Measurements from ENCODE around the gene IQCH. TPM values are rescaled to one million over a fixed set of nuclear protein-coding genes. Genes with fewer than 3 reads are reported as not detected.

Gene IQCH
- total and polyA plus RNA-seq, 9 donors = 0.54 to 10.0 (median 0.84) TPM

DNA sequence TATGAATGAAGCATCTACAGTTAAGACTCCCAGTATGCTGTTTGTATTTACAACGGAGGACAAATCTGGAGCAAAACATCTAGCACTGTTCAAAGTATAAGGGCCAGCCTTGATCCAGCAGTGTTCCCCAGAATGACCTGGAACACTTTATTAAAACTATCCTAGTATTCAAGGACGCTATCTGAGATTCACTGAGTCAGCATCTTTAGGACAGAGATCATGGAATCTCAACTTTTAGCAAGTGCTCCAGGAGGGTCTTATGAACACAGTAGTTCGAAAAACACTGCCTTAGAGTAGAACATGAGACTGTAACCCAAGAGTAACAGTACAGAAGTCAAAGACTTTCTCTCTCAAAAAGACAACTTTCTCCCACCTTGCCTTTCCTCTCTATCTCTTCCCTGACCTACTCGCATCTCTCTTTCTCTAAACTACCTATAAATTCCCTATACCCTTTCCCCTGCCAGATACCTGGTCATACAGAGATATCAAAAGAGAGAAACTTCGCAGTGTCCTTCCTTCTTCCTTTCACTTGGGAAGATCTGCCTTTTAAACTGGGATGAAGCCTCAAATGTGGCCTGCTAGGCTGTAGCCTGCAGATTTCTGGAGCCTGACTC is 43.9 kb upstream of the IQCH start:
- Histone ChIP-seq H3K27me3 (no peaks in the 10 kb centered on the region), H3K4me3 (no peak overlapping the region), H3K9me3 (no peaks in the 10 kb centered on the region), H3K27ac (no peak overlapping the region), H3K36me3 (no peaks in the 10 kb centered on the region), H3K4me1 (ENCODE audit: insufficient read depth) (no peaks in the 10 kb centered on the region)
- TF ChIP-seq POLR2A (IDR thresholded peaks at IDR 0.05) = no peak
- TF ChIP-seq, protein P1, sequence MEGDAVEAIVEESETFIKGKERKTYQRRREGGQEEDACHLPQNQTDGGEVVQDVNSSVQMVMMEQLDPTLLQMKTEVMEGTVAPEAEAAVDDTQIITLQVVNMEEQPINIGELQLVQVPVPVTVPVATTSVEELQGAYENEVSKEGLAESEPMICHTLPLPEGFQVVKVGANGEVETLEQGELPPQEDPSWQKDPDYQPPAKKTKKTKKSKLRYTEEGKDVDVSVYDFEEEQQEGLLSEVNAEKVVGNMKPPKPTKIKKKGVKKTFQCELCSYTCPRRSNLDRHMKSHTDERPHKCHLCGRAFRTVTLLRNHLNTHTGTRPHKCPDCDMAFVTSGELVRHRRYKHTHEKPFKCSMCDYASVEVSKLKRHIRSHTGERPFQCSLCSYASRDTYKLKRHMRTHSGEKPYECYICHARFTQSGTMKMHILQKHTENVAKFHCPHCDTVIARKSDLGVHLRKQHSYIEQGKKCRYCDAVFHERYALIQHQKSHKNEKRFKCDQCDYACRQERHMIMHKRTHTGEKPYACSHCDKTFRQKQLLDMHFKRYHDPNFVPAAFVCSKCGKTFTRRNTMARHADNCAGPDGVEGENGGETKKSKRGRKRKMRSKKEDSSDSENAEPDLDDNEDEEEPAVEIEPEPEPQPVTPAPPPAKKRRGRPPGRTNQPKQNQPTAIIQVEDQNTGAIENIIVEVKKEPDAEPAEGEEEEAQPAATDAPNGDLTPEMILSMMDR (IDR thresholded peaks at IDR 0.05) = no peak
- TF ChIP-seq EP300 (IDR thresholded peaks at IDR 0.05) = no peak
- WGBS, 3 donors = 54 to 72% (median 59%) methylated on average over 5 of the region's 5 CpGs
- DNase-seq = no peak
- intact Hi-C loops (cut with DNase I) = no loop called here

DNA sequence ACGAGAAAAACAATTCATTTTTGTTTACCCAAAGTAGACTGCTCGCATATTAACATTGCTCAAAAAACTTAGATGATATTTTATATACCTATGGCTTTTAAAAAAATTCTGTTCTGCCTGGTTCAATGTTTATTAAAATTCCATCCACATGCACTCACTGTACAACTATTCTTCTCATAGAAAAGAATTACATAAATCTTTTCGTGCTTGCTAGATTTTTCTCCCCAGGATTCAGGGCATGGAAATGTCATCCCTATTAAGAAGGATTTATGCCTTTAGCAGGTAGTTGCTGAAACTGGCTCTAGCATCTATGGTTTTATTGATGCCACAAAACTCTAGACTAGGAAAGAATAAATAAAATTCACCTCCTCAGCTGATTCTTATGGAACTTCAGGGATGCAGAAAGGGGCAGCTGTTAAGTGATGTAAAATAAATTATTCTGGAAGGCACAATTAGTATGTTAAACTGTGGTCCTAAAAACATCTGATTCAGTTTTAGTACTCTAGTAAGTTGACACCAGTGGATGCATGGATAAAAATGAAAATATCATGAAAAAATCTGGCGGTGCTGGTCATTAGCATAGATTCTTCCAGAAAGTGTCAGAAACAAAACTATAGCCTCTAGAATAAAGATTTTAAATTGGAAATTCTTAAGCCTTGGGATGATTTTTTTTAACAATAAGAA is 41.8 kb upstream of the IQCH start:
- DNase-seq = no peak
- no peaks in the 10 kb centered on the region for H3K36me3 ChIP-seq
- H3K27ac ChIP-seq = no peak overlapping the region
- no peak overlapping the region for H3K4me3 ChIP-seq
- no peaks in the 10 kb centered on the region for H3K4me1 ChIP-seq (ENCODE audit: insufficient read depth)
- intact Hi-C loops (cut with DNase I) = no loop called here
- H3K27me3 ChIP-seq = no peaks in the 10 kb centered on the region
- 77 to 94% (median 87%) methylated on average over 4 of the region's 4 CpGs for WGBS, 3 donors
- H3K9me3 ChIP-seq = no peaks in the 10 kb centered on the region
- TF ChIP-seq, protein P1 (IDR thresholded peaks at IDR 0.05) = no peak
- TF ChIP-seq EP300 (IDR thresholded peaks at IDR 0.05) = no peak
- TF ChIP-seq POLR2A (IDR thresholded peaks at IDR 0.05) = no peak

DNA sequence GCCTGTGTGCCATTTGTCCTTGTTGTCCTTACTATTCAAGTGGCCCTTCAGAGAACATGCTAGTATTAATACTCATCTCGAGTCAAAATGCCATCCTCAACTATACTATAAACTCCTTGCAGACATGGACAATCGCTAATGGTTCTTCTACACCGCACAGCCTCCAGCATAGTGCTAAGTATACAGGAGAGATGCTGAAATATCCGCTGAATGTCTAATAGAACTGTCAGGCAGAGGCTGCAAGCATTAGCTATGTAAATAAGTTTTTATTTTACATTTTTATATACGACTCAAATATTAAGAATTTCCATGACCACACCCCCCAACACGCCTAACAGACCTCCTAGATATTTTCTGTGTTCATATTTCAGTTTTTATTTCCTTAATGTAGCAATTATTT is 39.5 kb upstream of the IQCH start:
- no peak for DNase-seq
- H3K9me3 ChIP-seq = no peaks in the 10 kb centered on the region
- 83 to 95% (median 94%) methylated on average over 6 of the region's 6 CpGs for WGBS, 3 donors

DNA sequence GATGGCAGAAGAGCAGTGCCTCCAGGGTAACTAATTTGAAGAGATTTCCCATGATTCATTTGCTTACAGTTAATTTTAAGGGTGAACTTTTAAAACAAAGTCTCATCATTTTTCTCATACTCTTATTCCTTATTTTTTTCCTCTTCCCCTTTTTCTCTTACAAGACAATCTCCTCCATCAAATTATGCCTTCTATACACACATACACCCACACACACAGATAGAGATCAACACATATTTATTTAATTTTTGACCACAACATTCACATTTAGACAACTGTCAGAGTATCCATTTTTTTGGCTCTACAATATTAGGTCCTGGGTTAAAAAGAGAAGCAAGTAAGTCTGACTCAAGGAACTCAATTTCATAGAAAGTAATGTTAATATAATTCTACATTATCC is 37.7 kb upstream of the IQCH start:
- DNase-seq = no peak
- no peaks in the 10 kb centered on the region for H3K27me3 ChIP-seq
- no peaks in the 10 kb centered on the region for H3K4me1 ChIP-seq (ENCODE audit: insufficient read depth)
- intact Hi-C loops (cut with DNase I) = no loop called here
- no peak overlapping the region for H3K4me3 ChIP-seq
- H3K27ac ChIP-seq = no peak overlapping the region
- H3K36me3 ChIP-seq = no peaks in the 10 kb centered on the region
- no peak for TF ChIP-seq POLR2A (IDR thresholded peaks at IDR 0.05)
- TF ChIP-seq EP300 (IDR thresholded peaks at IDR 0.05) = no peak
- TF ChIP-seq, protein P1 (IDR thresholded peaks at IDR 0.05) = no peak
- no peaks in the 10 kb centered on the region for H3K9me3 ChIP-seq

More for the DNA sequence above, 39.5 kb upstream of the IQCH start:
- intact Hi-C loops (cut with DNase I) = no loop called here
- H3K27ac ChIP-seq = no peak overlapping the region
- no peak for TF ChIP-seq POLR2A (IDR thresholded peaks at IDR 0.05)
- TF ChIP-seq EP300 (IDR thresholded peaks at IDR 0.05) = no peak
- TF ChIP-seq, protein P1 (IDR thresholded peaks at IDR 0.05) = no peak
- H3K4me1 ChIP-seq (ENCODE audit: insufficient read depth) = no peaks in the 10 kb centered on the region
- H3K4me3 ChIP-seq = no peak overlapping the region
- H3K27me3 ChIP-seq = no peaks in the 10 kb centered on the region
- H3K36me3 ChIP-seq = no peaks in the 10 kb centered on the region
